Heart left ventricle (tissue), 16 donors: ENCODE measurements around the gene MIER2. TPM values are rescaled to one million over a fixed set of nuclear protein-coding genes. Genes with fewer than 3 reads are reported as not detected.
"Not testable (repeated sequence)": the region's sequence is repeated elsewhere in the genome, so short reads cannot be mapped to it uniquely, and the experiment has no call there.

Experiments used
- ATAC-seq, 4 donors: fragments of 200-7000 bp; cut with Tn5 transposase; one replicate each; pipeline ENCODE4 v1.9.1; 2020 to 2022; ENCODE audit warnings: moderate library complexity in 4 of 4, mild to moderate bottlenecking in 3 of 4, moderate number of reproducible peaks in 1 of 4
- DNase-seq, 5 donors: peaks; one replicate each; pipeline ENCODE4 v3.0.0-alpha.2; 2020
- H3K27ac ChIP-seq, 12 donors: fragments of 200-600 bp; sonication (generic) in 4 of 12; one replicate each; pipeline versions ENCODE4 v1.5.0 to v1.8.0; 2016 to 2022; ENCODE audit warnings: mild to moderate bottlenecking in 2 of 12
- H3K27me3 ChIP-seq, 9 donors: fragments of 200-600 bp; sonication (generic) in 2 of 9; one replicate each; pipeline versions ENCODE4 v1.5.1 to v1.8.0; 2016 to 2022; ENCODE audit warnings: mild to moderate bottlenecking in 3 of 9
- H3K36me3 ChIP-seq, 9 donors: fragments of 200-600 bp; sonication (generic) in 2 of 9; one replicate each; pipeline versions ENCODE4 v1.5.0 to v1.8.0; 2018 to 2022; ENCODE audit warnings: mild to moderate bottlenecking in 2 of 9
- H3K4me1 ChIP-seq, 12 donors: fragments of 200-600 bp; sonication (generic) in 4 of 12; one replicate each; pipeline versions ENCODE4 v1.5.0 to v1.8.0; 2016 to 2022; ENCODE audit warnings: mild to moderate bottlenecking in 3 of 12
- H3K4me3 ChIP-seq, 12 donors: fragments of 200-600 bp; sonication (generic) in 4 of 12; one replicate each; pipeline versions ENCODE4 v1.5.0 to v1.8.0; 2017 to 2022; ENCODE audit warnings: mild to moderate bottlenecking in 9 of 12, moderate library complexity in 4 of 12
- H3K9me3 ChIP-seq, 12 donors: fragments of 200-600 bp; sonication (generic) in 4 of 12; one replicate each; pipeline versions ENCODE4 v1.5.0 to v1.8.0; 2016 to 2022; ENCODE audit warnings: mild to moderate bottlenecking in 1 of 12
- POLR2A ChIP-seq, 2 donors: fragments of 450-650 bp; IDR thresholded peaks; one replicate each; pipeline ENCODE4 v1.6.1; 2017; ENCODE audit warnings: antibody characterized with exemption in 2 of 2, mild to moderate bottlenecking in 2 of 2, moderate library complexity in 2 of 2
- WGBS, 4 donors: extraction: QIAGEN DNeasy Blood & Tissue Kit in 2 of 4; methylation state at CpG; one replicate each; pipeline versions ENCODE4 v1.1.5 to v1.1.7; 2013 to 2018; 5-methylcytosine and 5-hydroxymethylcytosine counted together
- intact Hi-C, 10 donors: fragments of 100-400 bp; cut with DNase I; formaldehyde crosslinking; loops; one replicate each; pipeline versions ENCODE4 v1.11.1 to v1.14.2; 2022
- polyA plus RNA-seq, 2 donors: library from polyadenylated mRNA; stranded (reverse); fragments of 200-250 nt; gene quantifications; one replicate each; pipeline ENCODE4 v1.2.3, GENCODE V29; 2013
- total RNA-seq, 9 donors: library from RNA; depleted of rRNA in 2 of 9; stranded (reverse); fragments of >200 nt in 2 of 9; fragmentation: NEBNext Ultra II Directional in 3 of 9; extraction: Animal tissue kit (Norgen Biotek cat#: 25700) in 3 of 9; gene quantifications; one replicate each; pipeline versions ENCODE4 v1.1.0 to v1.2.4, GENCODE V29; 2016 to 2023
- TF ChIP-seq, protein P1 (sequence below), 12 donors: fragments of 200-600 bp; sonication (generic) in 4 of 12; IDR thresholded peaks; one replicate each; pipeline versions ENCODE4 v1.5.0 to v1.8.0; 2018 to 2022; ENCODE audit warnings: antibody characterized with exemption in 12 of 12, mild to moderate bottlenecking in 5 of 12
- donor health status: ischemic (EF 13 %, LVEDD 7.1; RV severe dilation, severe dysfunction).
- donor health status: healthy with polysubstance abuse.
- donor health status: DM: no; HTN: yes; CAD: no.
- donor health status: DM: no; HTN: no; CAD: no.
- donor health status: ischemic (EF 25% LVEDD 6.9; RV normal size, moderate dysfunction).
- donor health status: ischemic (EF 25% LVEDD 5.7; RV mildly dilated, moderate dysfunction).
- donor health status: healthy.
- donor health status: DM: yes; HTN: yes; CAD: no.
- donor health status: ischemic (EF 35%, LVEDD 5.7; RV mildly dilated, moderate dysfunction).
- donor health status: nonischemic (EF 11% LVEDD 7.7; RV severe dilation, severe dysfunction).
- donor health status: DM: yes; HTN: yes; CAD: no.
- donor health status: PGD.
- donor health status: ischemic (EF 29% LVEDD 5.4; RV normal size, mild dysfunction).
- donor health status: nonischemic (EF 23%, LVEDD 6.1; RV moderate dilation, normal function).

Gene MIER2
- total and polyA plus RNA-seq, 11 donors: 15.7 to 30.3 (median 19.5) TPM

DNA sequence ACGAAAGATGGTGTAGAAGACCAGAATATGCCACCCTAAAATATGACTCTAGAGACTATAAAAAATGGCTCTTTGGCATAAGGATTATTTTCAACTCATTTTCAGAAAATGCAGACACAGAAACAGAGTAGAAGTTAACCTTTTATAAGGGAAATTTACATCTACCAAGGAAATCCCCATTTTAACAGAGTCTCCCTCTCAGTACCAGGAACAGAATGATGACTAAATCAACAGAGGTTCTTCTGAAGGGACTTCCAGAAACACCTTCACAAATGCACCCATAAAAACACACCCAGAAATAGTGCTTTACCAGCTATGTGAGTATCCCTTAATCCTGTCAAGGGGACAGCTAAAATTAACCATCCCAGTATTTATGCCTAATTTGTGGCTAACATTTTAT is 82.5 kb downstream of the MIER2 start:
- Histone ChIP-seq H3K4me3 (no peak overlapping the region), H3K27me3 (peaks cover 3 to 49% (median 12%) of the 10 kb centered on the region in 9 donors)
- no peak for TF ChIP-seq POLR2A (IDR thresholded peaks at IDR 0.05)
- TF ChIP-seq, protein P1, sequence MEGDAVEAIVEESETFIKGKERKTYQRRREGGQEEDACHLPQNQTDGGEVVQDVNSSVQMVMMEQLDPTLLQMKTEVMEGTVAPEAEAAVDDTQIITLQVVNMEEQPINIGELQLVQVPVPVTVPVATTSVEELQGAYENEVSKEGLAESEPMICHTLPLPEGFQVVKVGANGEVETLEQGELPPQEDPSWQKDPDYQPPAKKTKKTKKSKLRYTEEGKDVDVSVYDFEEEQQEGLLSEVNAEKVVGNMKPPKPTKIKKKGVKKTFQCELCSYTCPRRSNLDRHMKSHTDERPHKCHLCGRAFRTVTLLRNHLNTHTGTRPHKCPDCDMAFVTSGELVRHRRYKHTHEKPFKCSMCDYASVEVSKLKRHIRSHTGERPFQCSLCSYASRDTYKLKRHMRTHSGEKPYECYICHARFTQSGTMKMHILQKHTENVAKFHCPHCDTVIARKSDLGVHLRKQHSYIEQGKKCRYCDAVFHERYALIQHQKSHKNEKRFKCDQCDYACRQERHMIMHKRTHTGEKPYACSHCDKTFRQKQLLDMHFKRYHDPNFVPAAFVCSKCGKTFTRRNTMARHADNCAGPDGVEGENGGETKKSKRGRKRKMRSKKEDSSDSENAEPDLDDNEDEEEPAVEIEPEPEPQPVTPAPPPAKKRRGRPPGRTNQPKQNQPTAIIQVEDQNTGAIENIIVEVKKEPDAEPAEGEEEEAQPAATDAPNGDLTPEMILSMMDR (IDR thresholded peaks at IDR 0.05): no peak

DNA sequence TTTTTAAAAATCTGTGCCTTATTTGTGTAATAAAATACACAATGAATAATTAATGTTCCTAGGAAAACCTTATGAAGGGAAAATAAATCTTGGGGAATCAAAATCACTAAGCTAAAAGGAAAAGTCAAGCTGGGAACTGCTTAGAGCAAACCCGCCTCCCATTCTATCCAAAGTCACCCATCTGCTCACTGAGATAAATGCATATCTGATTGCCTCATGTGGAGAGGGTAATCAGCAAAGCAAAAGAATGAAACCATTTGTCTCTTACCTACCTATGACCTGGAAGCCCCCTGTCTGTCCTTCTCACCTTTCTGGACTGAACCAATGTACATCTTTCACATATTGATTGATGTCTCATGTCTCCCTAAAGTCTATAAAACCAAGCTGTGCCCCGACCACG is 87.8 kb downstream of the MIER2 start:
- H3K9me3 ChIP-seq, H3K4me3 ChIP-seq, H3K36me3 ChIP-seq, ATAC-seq, H3K27ac ChIP-seq, H3K4me1 ChIP-seq, intact Hi-C loops, DNase-seq: not testable (repeated sequence)
- peaks cover 0 to 39% (median 4%) of the 10 kb centered on the region in 9 donors for H3K27me3 ChIP-seq
- WGBS, 4 donors: 62 to 70% (median 66%) methylated on average over 3 of the region's 3 CpGs

More for the DNA sequence above, 82.5 kb downstream of the MIER2 start:
- no peak for ATAC-seq
- H3K9me3 ChIP-seq: no peaks in the 10 kb centered on the region
- H3K4me1 ChIP-seq: peaks cover 0 to 7% (median 3%) of the 10 kb centered on the region in 12 donors
- intact Hi-C loops: no loop called here
- WGBS, 4 donors: 86 to 96% (median 93%) methylated on average over 1 of the region's 1 CpG
- H3K36me3 ChIP-seq: no peaks in the 10 kb centered on the region
- H3K27ac ChIP-seq: no peak overlapping the region
- DNase-seq: no peak

Other genes with a start within 250 kb of the MIER2 start
- not detected for gene OR4F17, start 237.7 kb downstream of the MIER2 start, total RNA-seq
- gene OR4F17, start 237.7 kb downstream of the MIER2 start, polyA plus RNA-seq: not detected
- gene PLPP2, start 53.4 kb downstream of the MIER2 start, total RNA-seq: 1 to 10 TPM in 4 of 9 donors, under 1 TPM in 5; 0.09 to 4.1 (median 1.00) TPM
- gene PLPP2, start 53.4 kb downstream of the MIER2 start, polyA plus RNA-seq: under 1 TPM; 0.54 to 0.99 TPM
- 1 to 10 TPM in 5 of 9 donors, under 1 TPM in 4; 0.12 to 2.2 (median 1.1) TPM for gene C2CD4C, start 64.4 kb upstream of the MIER2 start, total RNA-seq
- gene C2CD4C, start 64.4 kb upstream of the MIER2 start, polyA plus RNA-seq: 1 to 10 TPM; 1.3 to 1.4 TPM
- gene SHC2, start 116.2 kb upstream of the MIER2 start, total RNA-seq: 10 to 100 TPM in 7 of 9 donors, 1 to 10 TPM in 2; 9.1 to 35.8 (median 14.6) TPM
- 10 to 100 TPM in 1 of 2 donors, 1 to 10 TPM in 1; 6.7 to 22.3 TPM for gene SHC2, start 116.2 kb upstream of the MIER2 start, polyA plus RNA-seq
- under 1 TPM in 8 of 9 donors, not detected in 1; 0.23 to 0.56 (median 0.36) TPM for gene MADCAM1, start 151.7 kb upstream of the MIER2 start, total RNA-seq
- gene MADCAM1, start 151.7 kb upstream of the MIER2 start, polyA plus RNA-seq: under 1 TPM; 0.04 to 0.61 TPM
- 10 to 100 TPM in 8 of 9 donors, 1 to 10 TPM in 1; 5.7 to 39.3 (median 11.3) TPM for gene TPGS1, start 162.7 kb upstream of the MIER2 start, total RNA-seq
- 10 to 100 TPM; 18.3 to 18.6 TPM for gene TPGS1, start 162.7 kb upstream of the MIER2 start, polyA plus RNA-seq
- 100 to 1,000 TPM in 3 of 9 donors, 10 to 100 TPM in 6; 61.9 to 200 (median 84.6) TPM for gene CDC34, start 187.0 kb upstream of the MIER2 start, total RNA-seq
- 100 to 1,000 TPM; 122 to 148 TPM for gene CDC34, start 187.0 kb upstream of the MIER2 start, polyA plus RNA-seq
- 1 to 10 TPM in 2 of 9 donors, under 1 TPM in 2, not detected in 5; 0.40 to 3.0 (median 0.87) TPM for gene GZMM, start 199.3 kb upstream of the MIER2 start, total RNA-seq
- gene GZMM, start 199.3 kb upstream of the MIER2 start, polyA plus RNA-seq: under 1 TPM; 0.12 to 0.34 TPM
- 1,000 to 10,000 TPM; 1,160 to 2,590 (median 1,462) TPM for gene BSG, start 227.8 kb upstream of the MIER2 start, total RNA-seq
- 1,000 to 10,000 TPM in 1 of 2 donors, 100 to 1,000 TPM in 1; 727 to 2,989 TPM for gene BSG, start 227.8 kb upstream of the MIER2 start, polyA plus RNA-seq
- 10 to 100 TPM in 7 of 9 donors, 1 to 10 TPM in 2; 4.1 to 27.4 (median 15.4) TPM for gene HCN2, start 245.1 kb upstream of the MIER2 start, total RNA-seq
- 10 to 100 TPM in 1 of 2 donors, 1 to 10 TPM in 1; 4.8 to 22.4 TPM for gene HCN2, start 245.1 kb upstream of the MIER2 start, polyA plus RNA-seq